HCT116 (cell line): Measurements from ENCODE around the gene ZNF74.

ENCODE experiments used
- EZH2phosphoT487 ChIP-seq: fragments of 200-600 bp; IDR thresholded peaks from 2 replicates; pipeline ENCODE4 v1.6.1; 2018; ENCODE audit warnings: antibody characterized with exemption, borderline replicate concordance
- POLR2A ChIP-seq: IDR thresholded peaks from 2 replicates; pipeline ENCODE4 v1.7.0; 2011; ENCODE audit warnings: borderline replicate concordance; ENCODE audit not compliant: insufficient read depth, insufficient read length; ENCODE audit errors: extremely low read depth
- POLR2AphosphoS5 ChIP-seq: IDR thresholded peaks from 2 replicates; pipeline ENCODE4 v1.6.1; 2011; ENCODE audit warnings: mild to moderate bottlenecking, low read depth, low read length, moderate library complexity
- SP1 ChIP-seq: IDR thresholded peaks from 2 replicates; pipeline ENCODE4 v1.6.1; 2012; ENCODE audit warnings: low read depth
- YY1 ChIP-seq: IDR thresholded peaks from 2 replicates; pipeline ENCODE4 v1.6.1; 2011; ENCODE audit warnings: low read length, low read depth, moderate library complexity, mild to moderate bottlenecking; ENCODE audit not compliant: insufficient replicate concordance; ENCODE audit errors: extremely low read depth
- ZNF274 ChIP-seq: fragments of 200-500 bp; sonication (Bioruptor generic); IDR thresholded peaks from 2 replicates; pipeline ENCODE4 v1.6.1; 2014; ENCODE audit warnings: mild to moderate bottlenecking, low read depth, low read length, inconsistent platforms
- TF ChIP-seq, protein P1 (sequence below), 3 experiments: fragments of 200-600 bp in 1 of 3; sonication (generic) in 1 of 3; IDR thresholded peaks in 2 of 3; conservative IDR thresholded peaks in 1 of 3; 2 replicates each; pipeline ENCODE4 v1.5.1; 2012 to 2017; ENCODE audit warnings: low read depth in 2 of 3, low read length in 2 of 3, antibody characterized with exemption in 1 of 3, borderline replicate concordance in 1 of 3, control low read depth in 1 of 3, mild to moderate bottlenecking in 1 of 3, mixed read lengths in 1 of 3, mixed run types in 1 of 3, moderate library complexity in 1 of 3; ENCODE audit not compliant: insufficient read depth in 1 of 3

DNA sequence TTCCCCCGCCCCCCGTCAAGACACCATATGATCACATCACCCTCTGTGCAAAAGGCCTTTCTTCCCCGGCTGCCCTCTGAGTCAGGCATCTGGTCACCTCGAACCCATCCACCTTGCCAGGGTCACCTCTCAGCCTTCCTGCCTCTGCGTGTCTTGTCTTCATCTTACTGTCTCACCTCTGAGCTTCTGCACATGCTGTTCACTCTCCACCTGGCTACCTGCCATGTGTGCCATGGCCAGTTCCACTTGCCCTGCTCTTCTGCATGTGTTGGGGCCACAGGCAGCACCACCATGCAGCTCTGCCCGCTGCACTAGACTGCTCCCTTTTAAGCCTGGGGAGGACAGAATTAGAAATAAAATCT lies 9.8 kb downstream of the ZNF74 start:
- TF ChIP-seq, protein P1, sequence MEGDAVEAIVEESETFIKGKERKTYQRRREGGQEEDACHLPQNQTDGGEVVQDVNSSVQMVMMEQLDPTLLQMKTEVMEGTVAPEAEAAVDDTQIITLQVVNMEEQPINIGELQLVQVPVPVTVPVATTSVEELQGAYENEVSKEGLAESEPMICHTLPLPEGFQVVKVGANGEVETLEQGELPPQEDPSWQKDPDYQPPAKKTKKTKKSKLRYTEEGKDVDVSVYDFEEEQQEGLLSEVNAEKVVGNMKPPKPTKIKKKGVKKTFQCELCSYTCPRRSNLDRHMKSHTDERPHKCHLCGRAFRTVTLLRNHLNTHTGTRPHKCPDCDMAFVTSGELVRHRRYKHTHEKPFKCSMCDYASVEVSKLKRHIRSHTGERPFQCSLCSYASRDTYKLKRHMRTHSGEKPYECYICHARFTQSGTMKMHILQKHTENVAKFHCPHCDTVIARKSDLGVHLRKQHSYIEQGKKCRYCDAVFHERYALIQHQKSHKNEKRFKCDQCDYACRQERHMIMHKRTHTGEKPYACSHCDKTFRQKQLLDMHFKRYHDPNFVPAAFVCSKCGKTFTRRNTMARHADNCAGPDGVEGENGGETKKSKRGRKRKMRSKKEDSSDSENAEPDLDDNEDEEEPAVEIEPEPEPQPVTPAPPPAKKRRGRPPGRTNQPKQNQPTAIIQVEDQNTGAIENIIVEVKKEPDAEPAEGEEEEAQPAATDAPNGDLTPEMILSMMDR (IDR thresholded peaks at IDR 0.05 in 2 of 3, conservative IDR thresholded peaks at IDR 0.05 in 1 of 3; ENCODE audit: borderline replicate concordance in 1 of 3, insufficient read depth in 1 of 3, low read depth in 2 of 3, low read length in 2 of 3): no peak
- TF ChIP-seq POLR2A (no peak), POLR2AphosphoS5 (no peak), EZH2phosphoT487 (no peak), ZNF274 (no peak), SP1 (no peak), YY1 (no peak)
